Smooth muscle cell (in vitro differentiated cells): ENCODE data around the gene MTRFR. TPM values are rescaled to one million over a fixed set of nuclear protein-coding genes. Genes with fewer than 3 reads are reported as not detected.

Experiments
- DNase-seq: peaks from one replicate; lab custom pipeline; 2025; ENCODE audit not compliant: unreplicated experiment; lab: John Stamatoyannopoulos, UW
- H2AFZ ChIP-seq: fragments of 200-600 bp; sonication (generic); 2 replicates; pipeline ENCODE4 v1.6.0; 2016; ENCODE audit warnings: antibody characterized with exemption, low read depth, mild to moderate bottlenecking
- H3F3A ChIP-seq: fragments of 200-600 bp; sonication (generic); 2 replicates; pipeline ENCODE4 v1.6.0; 2017; ENCODE audit warnings: antibody characterized with exemption, low read depth
- H3K27ac ChIP-seq: fragments of 200-600 bp; sonication (generic); 2 replicates; pipeline ENCODE4 v1.5.1; 2016; ENCODE audit warnings: low read depth, mild to moderate bottlenecking
- H3K27me3 ChIP-seq: fragments of 200-600 bp; sonication (generic); 2 replicates; pipeline ENCODE4 v1.6.1; 2016; ENCODE audit warnings: low read depth, mild to moderate bottlenecking
- H3K36me3 ChIP-seq: fragments of 200-600 bp; sonication (generic); 2 replicates; pipeline ENCODE4 v1.5.1; 2016; ENCODE audit warnings: low read depth
- H3K4me1 ChIP-seq: fragments of 200-600 bp; sonication (generic); 2 replicates; pipeline ENCODE4 v1.5.1; 2016; ENCODE audit warnings: low read depth
- H3K4me2 ChIP-seq: fragments of 200-600 bp; sonication (generic); 2 replicates; pipeline ENCODE4 v1.6.0; 2016; ENCODE audit warnings: mild to moderate bottlenecking
- H3K4me3 ChIP-seq: fragments of 200-600 bp; sonication (generic); 2 replicates; pipeline ENCODE4 v1.5.1; 2016; ENCODE audit warnings: mild to moderate bottlenecking
- H3K79me2 ChIP-seq: fragments of 200-600 bp; sonication (generic); 2 replicates; pipeline ENCODE4 v1.6.0; 2016; ENCODE audit warnings: low read depth, mild to moderate bottlenecking
- H3K9ac ChIP-seq: fragments of 200-600 bp; sonication (generic); 2 replicates; pipeline ENCODE4 v1.6.0; 2016; ENCODE audit warnings: low read depth
- H3K9me3 ChIP-seq: fragments of 200-600 bp; sonication (generic); replicated peaks from 2 replicates; pipeline ENCODE4 v1.5.1; 2016; ENCODE audit warnings: low read depth
- H4K20me1 ChIP-seq: fragments of 200-600 bp; sonication (generic); 2 replicates; pipeline ENCODE4 v1.6.0; 2016; ENCODE audit warnings: low read depth
- CTCF ChIP-seq: fragments of 200-600 bp; sonication (generic); IDR thresholded peaks from 2 replicates; pipeline ENCODE4 v1.5.1; 2017; ENCODE audit warnings: borderline replicate concordance, mild to moderate bottlenecking, antibody characterized with exemption; ENCODE audit not compliant: insufficient read depth, poor library complexity, severe bottlenecking
- WGBS: methylation state at CpG from one replicate; pipeline ENCODE4 v1.1.7; 2016; ENCODE audit warnings: low lambda C conversion rate; 5-methylcytosine and 5-hydroxymethylcytosine counted together
- polyA plus RNA-seq: library from polyadenylated mRNA; unstranded; fragments of >200 nt; fragmentation: Nextera tagmentation; extraction: Ambion mirVana; gene quantifications from 2 replicates; pipeline ENCODE4 v1.2.1, GENCODE V29; 2016
- total RNA-seq: library from RNA; depleted of rRNA; stranded (reverse); fragments of >200 nt; gene quantifications from 2 replicates; pipeline ENCODE4 v1.2.3, GENCODE V29; 2014

Gene MTRFR
- total and polyA plus RNA-seq, 2 experiments from 2014 or later: 9.8 to 14.5 TPM

DNA sequence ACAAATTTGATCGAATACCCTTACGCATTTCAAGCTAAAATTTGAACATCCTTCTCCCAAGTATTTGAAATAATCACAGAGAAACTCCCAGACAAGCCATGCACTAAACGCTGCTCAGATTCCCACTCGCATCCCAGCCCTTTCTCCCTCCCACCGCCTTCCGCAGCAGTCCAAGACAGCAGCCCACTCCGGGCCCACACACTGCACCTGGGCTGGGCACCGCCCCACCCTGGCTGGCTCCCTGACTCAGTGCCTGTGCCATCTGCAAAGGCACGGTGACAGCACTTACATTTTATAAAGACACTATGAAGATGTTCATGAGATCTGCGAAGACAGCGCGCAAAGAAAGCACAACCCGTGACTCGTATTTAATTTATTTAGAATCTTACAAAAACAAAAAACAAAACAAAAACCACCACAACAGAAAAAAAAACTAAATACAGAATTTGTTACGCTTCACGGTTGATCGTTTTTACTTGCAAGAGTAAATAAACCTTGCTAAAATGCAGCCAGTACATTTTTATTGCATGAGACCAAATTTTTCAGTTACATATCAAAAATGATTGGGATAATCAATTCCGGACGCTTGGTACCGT is 55.6 kb downstream of the MTRFR start:
- peaks cover 7% of the 10 kb centered on the region for H3K36me3 ChIP-seq
- H3F3A ChIP-seq: no peaks in the 10 kb centered on the region
- no peak overlapping the region for H2AFZ ChIP-seq
- H3K4me2 ChIP-seq: no peak overlapping the region
- no peak overlapping the region for H3K27ac ChIP-seq
- H3K4me3 ChIP-seq: no peak overlapping the region
- WGBS: 97% methylated on average over 20 of the region's 20 CpGs
- H3K4me1 ChIP-seq: no peaks in the 10 kb centered on the region
- no peaks in the 10 kb centered on the region for H3K27me3 ChIP-seq
- no peak for DNase-seq
- H4K20me1 ChIP-seq: no peaks in the 10 kb centered on the region
- no peaks in the 10 kb centered on the region for H3K9me3 ChIP-seq
- TF ChIP-seq CTCF: no peak
- no peak overlapping the region for H3K9ac ChIP-seq
- no peaks in the 10 kb centered on the region for H3K79me2 ChIP-seq

DNA sequence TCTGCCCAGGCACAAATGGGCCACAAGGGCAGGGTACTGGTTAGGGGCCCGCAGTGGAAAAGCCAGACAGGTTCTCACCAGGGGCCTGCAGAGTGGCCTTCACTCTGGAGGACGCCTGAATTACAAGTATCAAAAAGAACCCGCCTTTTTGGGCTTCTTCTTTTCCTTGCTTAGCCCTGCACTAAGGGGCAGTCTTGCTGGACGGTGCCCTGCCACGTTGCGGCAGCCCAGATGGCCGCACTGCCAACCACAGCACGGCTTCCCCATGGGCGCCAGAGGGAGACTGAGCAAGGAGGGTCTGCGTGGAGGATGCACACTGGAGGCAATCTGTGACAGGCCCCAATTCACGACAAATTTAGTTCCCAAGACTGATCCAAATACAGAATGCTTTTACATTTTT is 56.7 kb downstream of the MTRFR start:
- Histone ChIP-seq H3K36me3 (peaks cover 12% of the 10 kb centered on the region), H3K4me2 (no peak overlapping the region), H3K27me3 (no peaks in the 10 kb centered on the region), H3F3A (no peaks in the 10 kb centered on the region), H3K79me2 (no peaks in the 10 kb centered on the region), H3K27ac (no peak overlapping the region), H3K9ac (no peak overlapping the region), H3K9me3 (no peaks in the 10 kb centered on the region), H2AFZ (no peak overlapping the region), H4K20me1 (no peaks in the 10 kb centered on the region), H3K4me3 (no peak overlapping the region), H3K4me1 (no peaks in the 10 kb centered on the region)
- DNase-seq: no peak
- TF ChIP-seq CTCF: no peak
- WGBS: 98% methylated on average over 11 of the region's 11 CpGs

DNA sequence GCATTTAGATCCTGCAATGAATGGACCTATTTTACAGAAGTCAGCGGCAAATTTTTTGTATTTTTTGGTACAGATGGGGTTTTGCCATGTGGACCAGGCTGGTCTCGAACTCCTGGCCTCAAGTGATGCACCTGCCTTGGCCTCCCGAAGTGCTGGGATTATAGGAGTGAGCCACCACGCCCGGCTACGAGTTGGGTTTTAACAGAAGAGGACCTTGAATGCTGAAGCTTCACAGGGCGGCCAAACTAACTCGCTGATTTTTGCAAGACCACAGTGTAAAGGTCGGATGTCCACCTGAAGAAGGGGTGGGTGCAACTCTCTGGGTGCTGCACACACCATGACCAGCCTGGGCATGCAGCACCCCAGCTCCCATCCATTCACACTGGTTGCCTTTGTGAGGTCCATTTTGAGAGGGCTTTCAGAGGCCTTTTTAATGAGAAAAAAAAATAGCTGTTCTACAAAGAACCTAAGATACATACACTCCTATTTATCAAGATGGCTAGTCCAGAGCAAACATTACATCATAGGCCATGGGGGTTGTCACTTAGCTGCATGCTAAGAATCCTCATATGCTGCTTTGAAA is 60.0 kb downstream of the MTRFR start:
- Histone ChIP-seq H3K79me2 (no peaks in the 10 kb centered on the region), H2AFZ (no peak overlapping the region), H3K4me1 (no peaks in the 10 kb centered on the region), H3K9ac (no peak overlapping the region), H3K4me2 (no peak overlapping the region), H3K36me3 (peaks cover 24% of the 10 kb centered on the region), H4K20me1 (no peaks in the 10 kb centered on the region), H3K9me3 (no peaks in the 10 kb centered on the region), H3K4me3 (no peak overlapping the region), H3K27ac (no peak overlapping the region), H3F3A (no peaks in the 10 kb centered on the region), H3K27me3 (no peaks in the 10 kb centered on the region)
- TF ChIP-seq CTCF: no peak
- WGBS: 98% methylated on average over 9 of the region's 9 CpGs
- no peak for DNase-seq

GRCh38 chr12:123305136-123305535 is 71.9 kb downstream of the MTRFR start:
- DNase-seq: no peak
- Histone ChIP-seq H3K4me3 (no peak overlapping the region), H3K4me2 (no peak overlapping the region), H3K27ac (no peak overlapping the region), H4K20me1 (no peaks in the 10 kb centered on the region), H3K4me1 (no peaks in the 10 kb centered on the region), H3F3A (no peaks in the 10 kb centered on the region), H3K9ac (no peak overlapping the region), H2AFZ (no peak overlapping the region), H3K27me3 (no peaks in the 10 kb centered on the region), H3K36me3 (peaks cover 36% of the 10 kb centered on the region), H3K9me3 (no peaks in the 10 kb centered on the region), H3K79me2 (no peaks in the 10 kb centered on the region)
- 96% methylated on average over 3 of the region's 3 CpGs for WGBS
- no peak for TF ChIP-seq CTCF
